Measurements from ENCODE around the gene GRID2.

Gene GRID2

GRCh38 chr4:92776080-92776479, 472.3 kb downstream of the GRID2 start:
- WGBS (ENCODE audit: insufficient coverage, insufficient read length) = no CpG with 5 or more reads among the region's 3 CpGs
- Histone ChIP-seq H3K36me3 (ENCODE audit: control insufficient read depth, insufficient read depth, low read length) (no peaks in the 10 kb centered on the region), H3K9me3 (ENCODE audit: control insufficient read depth, insufficient read depth, low read length) (no peaks in the 10 kb centered on the region), H3K27ac (ENCODE audit: low read length) (no peak overlapping the region), H3K4me1 (ENCODE audit: control insufficient read depth, insufficient read depth, low read length) (no peaks in the 10 kb centered on the region), H3K4me3 (ENCODE audit: low read length) (no peak overlapping the region), H3K27me3 (ENCODE audit: control insufficient read depth, insufficient read depth, low read length) (no peaks in the 10 kb centered on the region)
- no peak for DNase-seq (ENCODE audit: low read depth, low spot score)

- no CpG with 5 or more reads among the region's 3 CpGs for WGBS (ENCODE audit: insufficient coverage, insufficient read length)
- no peak for DNase-seq (ENCODE audit: low read depth, low spot score)
- no peaks in the 10 kb centered on the region for H3K27me3 ChIP-seq (ENCODE audit: control insufficient read depth, insufficient read depth, low read length)
- no peaks in the 10 kb centered on the region for H3K36me3 ChIP-seq (ENCODE audit: control insufficient read depth, insufficient read depth, low read length)
- no peak overlapping the region for H3K27ac ChIP-seq (ENCODE audit: low read length)
- no peaks in the 10 kb centered on the region for H3K4me1 ChIP-seq (ENCODE audit: control insufficient read depth, insufficient read depth, low read length)
- H3K9me3 ChIP-seq (ENCODE audit: control insufficient read depth, insufficient read depth, low read length) = no peaks in the 10 kb centered on the region
- H3K4me3 ChIP-seq (ENCODE audit: low read length) = no peak overlapping the region
Observed at GRCh38 chr4:92789741-92790140, 486.0 kb downstream of the GRID2 start.

GRCh38 chr4:92791871-92792440, 488.2 kb downstream of the GRID2 start:
- no peak overlapping the region for H3K27ac ChIP-seq (ENCODE audit: low read length)
- H3K27me3 ChIP-seq (ENCODE audit: control insufficient read depth, insufficient read depth, low read length) = no peaks in the 10 kb centered on the region
- WGBS (ENCODE audit: insufficient coverage, insufficient read length) = no CpG with 5 or more reads among the region's 4 CpGs
- no peak for DNase-seq (ENCODE audit: low read depth, low spot score)
- H3K9me3 ChIP-seq (ENCODE audit: control insufficient read depth, insufficient read depth, low read length) = no peaks in the 10 kb centered on the region
- no peaks in the 10 kb centered on the region for H3K36me3 ChIP-seq (ENCODE audit: control insufficient read depth, insufficient read depth, low read length)
- H3K4me3 ChIP-seq (ENCODE audit: low read length) = no peak overlapping the region
- no peaks in the 10 kb centered on the region for H3K4me1 ChIP-seq (ENCODE audit: control insufficient read depth, insufficient read depth, low read length)

GRCh38 chr4:92809381-92809780, 505.6 kb downstream of the GRID2 start:
- H3K4me3 ChIP-seq (ENCODE audit: low read length) = no peak overlapping the region
- no peak overlapping the region for H3K27ac ChIP-seq (ENCODE audit: low read length)
- H3K27me3 ChIP-seq (ENCODE audit: control insufficient read depth, insufficient read depth, low read length) = no peaks in the 10 kb centered on the region
- H3K4me1 ChIP-seq (ENCODE audit: control insufficient read depth, insufficient read depth, low read length) = no peaks in the 10 kb centered on the region
- no peak for DNase-seq (ENCODE audit: low read depth, low spot score)
- WGBS (ENCODE audit: insufficient coverage, insufficient read length) = no CpG with 5 or more reads among the region's 2 CpGs
- H3K36me3 ChIP-seq (ENCODE audit: control insufficient read depth, insufficient read depth, low read length) = no peaks in the 10 kb centered on the region
- H3K9me3 ChIP-seq (ENCODE audit: control insufficient read depth, insufficient read depth, low read length) = no peaks in the 10 kb centered on the region

- H3K4me1 ChIP-seq (ENCODE audit: control insufficient read depth, insufficient read depth, low read length) = no peaks in the 10 kb centered on the region
- no CpG with 5 or more reads among the region's 1 CpG for WGBS (ENCODE audit: insufficient coverage, insufficient read length)
- DNase-seq (ENCODE audit: low read depth, low spot score) = no peak
- H3K4me3 ChIP-seq (ENCODE audit: low read length) = no peak overlapping the region
- no peaks in the 10 kb centered on the region for H3K27me3 ChIP-seq (ENCODE audit: control insufficient read depth, insufficient read depth, low read length)
- no peak overlapping the region for H3K27ac ChIP-seq (ENCODE audit: low read length)
- no peaks in the 10 kb centered on the region for H3K9me3 ChIP-seq (ENCODE audit: control insufficient read depth, insufficient read depth, low read length)
- no peaks in the 10 kb centered on the region for H3K36me3 ChIP-seq (ENCODE audit: control insufficient read depth, insufficient read depth, low read length)
Observed at GRCh38 chr4:92812652-92813051, 508.9 kb downstream of the GRID2 start.

- no peak for DNase-seq (ENCODE audit: low read depth, low spot score)
- Histone ChIP-seq H3K27ac (ENCODE audit: low read length) (no peak overlapping the region), H3K36me3 (ENCODE audit: control insufficient read depth, insufficient read depth, low read length) (no peaks in the 10 kb centered on the region), H3K9me3 (ENCODE audit: control insufficient read depth, insufficient read depth, low read length) (no peaks in the 10 kb centered on the region), H3K27me3 (ENCODE audit: control insufficient read depth, insufficient read depth, low read length) (no peaks in the 10 kb centered on the region), H3K4me1 (ENCODE audit: control insufficient read depth, insufficient read depth, low read length) (no peaks in the 10 kb centered on the region), H3K4me3 (ENCODE audit: low read length) (no peak overlapping the region)
- WGBS (ENCODE audit: insufficient coverage, insufficient read length) = no CpG with 5 or more reads among the region's 1 CpG
Observed at GRCh38 chr4:92814677-92815076, 510.9 kb downstream of the GRID2 start.

- DNase-seq (ENCODE audit: low read depth, low spot score) = no peak
- Histone ChIP-seq H3K4me1 (ENCODE audit: control insufficient read depth, insufficient read depth, low read length) (no peaks in the 10 kb centered on the region), H3K36me3 (ENCODE audit: control insufficient read depth, insufficient read depth, low read length) (no peaks in the 10 kb centered on the region), H3K4me3 (ENCODE audit: low read length) (no peak overlapping the region), H3K9me3 (ENCODE audit: control insufficient read depth, insufficient read depth, low read length) (no peaks in the 10 kb centered on the region), H3K27ac (ENCODE audit: low read length) (no peak overlapping the region), H3K27me3 (ENCODE audit: control insufficient read depth, insufficient read depth, low read length) (no peaks in the 10 kb centered on the region)
- WGBS (ENCODE audit: insufficient coverage, insufficient read length) = no CpG with 5 or more reads among the region's 3 CpGs
Observed at GRCh38 chr4:92825256-92825655, 521.5 kb downstream of the GRID2 start.

GRCh38 chr4:92825791-92826190, 522.0 kb downstream of the GRID2 start:
- no peak for DNase-seq (ENCODE audit: low read depth, low spot score)
- H3K4me1 ChIP-seq (ENCODE audit: control insufficient read depth, insufficient read depth, low read length) = no peaks in the 10 kb centered on the region
- no peak overlapping the region for H3K27ac ChIP-seq (ENCODE audit: low read length)
- H3K4me3 ChIP-seq (ENCODE audit: low read length) = no peak overlapping the region
- H3K36me3 ChIP-seq (ENCODE audit: control insufficient read depth, insufficient read depth, low read length) = no peaks in the 10 kb centered on the region
- H3K27me3 ChIP-seq (ENCODE audit: control insufficient read depth, insufficient read depth, low read length) = no peaks in the 10 kb centered on the region
- H3K9me3 ChIP-seq (ENCODE audit: control insufficient read depth, insufficient read depth, low read length) = no peaks in the 10 kb centered on the region

GRCh38 chr4:92830771-92831170, 527.0 kb downstream of the GRID2 start:
- DNase-seq (ENCODE audit: low read depth, low spot score) = no peak
- no peaks in the 10 kb centered on the region for H3K27me3 ChIP-seq (ENCODE audit: control insufficient read depth, insufficient read depth, low read length)
- no peaks in the 10 kb centered on the region for H3K4me1 ChIP-seq (ENCODE audit: control insufficient read depth, insufficient read depth, low read length)
- H3K27ac ChIP-seq (ENCODE audit: low read length) = no peak overlapping the region
- H3K36me3 ChIP-seq (ENCODE audit: control insufficient read depth, insufficient read depth, low read length) = no peaks in the 10 kb centered on the region
- no peak overlapping the region for H3K4me3 ChIP-seq (ENCODE audit: low read length)
- H3K9me3 ChIP-seq (ENCODE audit: control insufficient read depth, insufficient read depth, low read length) = no peaks in the 10 kb centered on the region

- Histone ChIP-seq H3K4me3 (ENCODE audit: low read length) (no peak overlapping the region), H3K4me1 (ENCODE audit: control insufficient read depth, insufficient read depth, low read length) (0 out of 2 replicates have a peak, but pooled peaks cover 1% of the 10 kb centered on the region), H3K36me3 (ENCODE audit: control insufficient read depth, insufficient read depth, low read length) (no peaks in the 10 kb centered on the region), H3K27ac (ENCODE audit: low read length) (no peak overlapping the region), H3K9me3 (ENCODE audit: control insufficient read depth, insufficient read depth, low read length) (no peaks in the 10 kb centered on the region), H3K27me3 (ENCODE audit: control insufficient read depth, insufficient read depth, low read length) (no peaks in the 10 kb centered on the region)
- no peak for DNase-seq (ENCODE audit: low read depth, low spot score)
Observed at GRCh38 chr4:92840880-92841279, 537.1 kb downstream of the GRID2 start.

- no CpG with 5 or more reads among the region's 4 CpGs for WGBS (ENCODE audit: insufficient coverage, insufficient read length)
- H3K27me3 ChIP-seq (ENCODE audit: control insufficient read depth, insufficient read depth, low read length) = no peaks in the 10 kb centered on the region
Observed at GRCh38 chr4:92843784-92844183, 540.0 kb downstream of the GRID2 start.

More at GRCh38 chr4:92843784-92844183, 540.0 kb downstream of the GRID2 start:
- H3K27ac ChIP-seq (ENCODE audit: low read length) = no peak overlapping the region
- H3K9me3 ChIP-seq (ENCODE audit: control insufficient read depth, insufficient read depth, low read length) = no peaks in the 10 kb centered on the region
- H3K36me3 ChIP-seq (ENCODE audit: control insufficient read depth, insufficient read depth, low read length) = no peaks in the 10 kb centered on the region
- no peak for DNase-seq (ENCODE audit: low read depth, low spot score)
- no peak overlapping the region for H3K4me3 ChIP-seq (ENCODE audit: low read length)
- H3K4me1 ChIP-seq (ENCODE audit: control insufficient read depth, insufficient read depth, low read length) = no peaks in the 10 kb centered on the region
